GM23248 (cell line): Measurements from ENCODE around the gene CAVIN3. TPM values are rescaled to one million over a fixed set of nuclear protein-coding genes. Genes with fewer than 3 reads are reported as not detected.

Experiments used
- DNase-seq: peaks from one replicate; pipeline ENCODE4 v3.0.0-alpha.2; 2015
- H2AFZ ChIP-seq: fragments of 200-600 bp; sonication (generic); 2 replicates; pipeline ENCODE4 v1.6.1; 2016; ENCODE audit warnings: antibody characterized with exemption
- H3F3A ChIP-seq: fragments of 200-600 bp; sonication (generic); 2 replicates; pipeline ENCODE4 v1.6.1; 2016; ENCODE audit warnings: mild to moderate bottlenecking, antibody characterized with exemption, mixed run types; ENCODE audit not compliant: insufficient read depth
- H3K27ac ChIP-seq: fragments of 200-600 bp; sonication (generic); 2 replicates; pipeline ENCODE4 v1.5.1; 2016; ENCODE audit warnings: mild to moderate bottlenecking
- H3K27me3 ChIP-seq: fragments of 200-600 bp; sonication (generic); replicated peaks from 2 replicates; pipeline ENCODE4 v1.6.1; 2016; ENCODE audit warnings: mild to moderate bottlenecking; ENCODE audit not compliant: insufficient read depth
- H3K36me3 ChIP-seq: fragments of 200-600 bp; sonication (generic); 2 replicates; pipeline ENCODE4 v1.6.1; 2016; ENCODE audit warnings: low read depth, mild to moderate bottlenecking
- H3K4me1 ChIP-seq: fragments of 200-600 bp; sonication (generic); 2 replicates; pipeline ENCODE4 v1.6.1; 2016; ENCODE audit warnings: mild to moderate bottlenecking; ENCODE audit not compliant: insufficient read depth
- H3K4me2 ChIP-seq: fragments of 200-600 bp; sonication (generic); one replicate; pipeline ENCODE4 v1.6.1; 2016; ENCODE audit warnings: mild to moderate bottlenecking; ENCODE audit not compliant: unreplicated experiment
- H3K4me3 ChIP-seq: fragments of 200-600 bp; sonication (generic); 2 replicates; pipeline ENCODE4 v1.5.1; 2016; ENCODE audit warnings: mild to moderate bottlenecking
- H3K79me2 ChIP-seq: fragments of 200-600 bp; sonication (generic); 2 replicates; pipeline ENCODE4 v1.6.1; 2016; ENCODE audit warnings: mild to moderate bottlenecking; ENCODE audit not compliant: insufficient read depth
- H3K9ac ChIP-seq: fragments of 200-600 bp; sonication (generic); 2 replicates; pipeline ENCODE4 v1.6.1; 2016; ENCODE audit warnings: mild to moderate bottlenecking
- H3K9me2 ChIP-seq: fragments of 200-600 bp; sonication (generic); 2 replicates; pipeline ENCODE4 v1.6.1; 2016; ENCODE audit warnings: mixed run types, mild to moderate bottlenecking, moderate library complexity; ENCODE audit not compliant: insufficient read depth
- H3K9me3 ChIP-seq: fragments of 200-600 bp; sonication (generic); one replicate; pipeline ENCODE4 v1.6.1; 2017; ENCODE audit warnings: low read depth
- H4K20me1 ChIP-seq: fragments of 200-600 bp; sonication (generic); 2 replicates; pipeline ENCODE4 v1.6.0; 2016; ENCODE audit not compliant: insufficient read depth
- EZH2 ChIP-seq: fragments of 200-600 bp; sonication (generic); IDR thresholded peaks from 2 replicates; pipeline ENCODE4 v1.6.1; 2018; ENCODE audit warnings: antibody characterized with exemption, mild to moderate bottlenecking; ENCODE audit not compliant: insufficient read depth, poor library complexity, severe bottlenecking
- EZH2phosphoT487 ChIP-seq: fragments of 200-600 bp; sonication (generic); IDR thresholded peaks from 2 replicates; pipeline ENCODE4 v1.6.1; 2018; ENCODE audit warnings: antibody characterized with exemption, moderate library complexity, mild to moderate bottlenecking, low read depth; ENCODE audit not compliant: insufficient read depth
- WGBS, 2 experiments: methylation state at CpG; one replicate each; pipeline ENCODE4 v1.1.6; 2015 to 2017; ENCODE audit warnings: low lambda C conversion rate in 2 of 2, low coverage in 1 of 2; ENCODE audit errors: missing lambda C conversion rate in 2 of 2; 5-methylcytosine and 5-hydroxymethylcytosine counted together
- in situ Hi-C: fragments of 300-500 bp; cut with MboI; formaldehyde crosslinking; loops from 2 replicates; pipeline ENCODE4 v1.15.0; 2020
- polyA plus RNA-seq: library from polyadenylated mRNA; unstranded; fragments of >200 nt; fragmentation: Nextera tagmentation; extraction: Ambion mirVana; gene quantifications from 2 replicates; pipeline ENCODE4 v1.2.1, GENCODE V29; 2016
- total RNA-seq: library from RNA; depleted of rRNA; stranded (reverse); fragments of >200 nt; shearing (Covaris generic); gene quantifications from 2 replicates; pipeline ENCODE4 v1.2.3, GENCODE V29; 2014

Gene CAVIN3
- total and polyA plus RNA-seq, 2 experiments from 2014 or later = 290 to 456 TPM

DNA sequence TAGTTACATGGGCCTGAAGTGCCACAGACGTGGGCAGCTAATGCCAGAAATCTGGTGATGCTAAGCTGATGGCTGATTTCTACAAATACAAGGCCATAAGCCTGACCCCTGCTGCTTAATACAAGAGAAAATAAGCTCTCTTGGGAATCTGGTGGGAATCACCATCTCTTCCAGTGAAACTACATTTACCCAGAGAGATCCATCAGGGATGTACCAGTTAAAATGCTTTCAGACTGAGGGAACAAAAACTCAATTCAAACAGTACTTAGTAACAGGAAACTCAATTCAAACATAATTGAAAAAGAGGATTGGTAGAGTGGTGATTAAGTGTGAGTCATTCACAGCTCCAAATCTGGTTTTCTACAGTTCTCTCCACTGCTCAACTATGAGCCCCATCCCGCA is 1.7 kb upstream of the CAVIN3 start:
- Histone ChIP-seq H3K4me1 (peaks cover 28% of the 10 kb centered on the region), H3K9me2 (no peaks in the 10 kb centered on the region), H3K9me3 (no peaks in the 10 kb centered on the region), H3K36me3 (no peaks in the 10 kb centered on the region), H2AFZ (peak overlapping the region; percentile 78), H3K9ac (peak overlapping the region; percentile 100), H3K27ac (peak overlapping the region; percentile 100), H3F3A (peaks cover 32% of the 10 kb centered on the region), H3K4me3 (peak overlapping the region; percentile 89), H3K4me2 (peak overlapping the region; percentile 93), H3K27me3 (no peaks in the 10 kb centered on the region), H4K20me1 (no peaks in the 10 kb centered on the region), H3K79me2 (peaks cover 24% of the 10 kb centered on the region)
- TF ChIP-seq EZH2 (no peak), EZH2phosphoT487 (no peak)
- peak; percentile 83 for DNase-seq
- 17 to 28% methylated on average over 2 of the region's 2 CpGs for WGBS, 2 experiments
- in situ Hi-C loops = no loop called here

DNA sequence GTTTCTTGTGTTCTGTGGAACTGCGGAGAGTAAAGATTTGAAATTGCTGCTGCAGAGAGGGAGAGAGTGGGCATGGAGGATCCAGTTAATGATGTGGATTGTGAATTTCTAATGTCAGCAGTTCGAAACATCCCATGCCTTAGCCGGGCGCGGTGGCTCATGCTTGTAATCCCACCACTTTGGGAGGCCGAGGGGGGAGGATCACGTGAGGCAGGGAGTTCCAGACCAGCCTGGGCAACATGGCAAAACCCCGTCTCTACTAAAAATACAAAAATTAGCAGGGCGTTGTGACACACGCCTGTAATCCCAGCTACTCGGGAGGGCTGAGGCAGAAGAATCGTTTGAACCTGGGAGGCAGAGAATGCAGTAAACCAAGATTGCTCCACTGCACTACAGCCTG is 1.1 kb upstream of the CAVIN3 start:
- Histone ChIP-seq H3K79me2 (peaks cover 24% of the 10 kb centered on the region), H3K9ac (peak overlapping the region; percentile 100), H4K20me1 (no peaks in the 10 kb centered on the region), H3F3A (peaks cover 37% of the 10 kb centered on the region), H3K27me3 (no peaks in the 10 kb centered on the region), H3K36me3 (no peaks in the 10 kb centered on the region), H2AFZ (peak overlapping the region; percentile 78), H3K9me2 (no peaks in the 10 kb centered on the region), H3K4me2 (peak overlapping the region; percentile 93), H3K4me3 (peak overlapping the region; percentile 89), H3K27ac (peak overlapping the region; percentile 100), H3K9me3 (no peaks in the 10 kb centered on the region), H3K4me1 (peaks cover 28% of the 10 kb centered on the region)
- TF ChIP-seq EZH2 (no peak), EZH2phosphoT487 (no peak)
- in situ Hi-C loops = no loop called here
- 3 to 6% methylated on average over 12 of the region's 12 CpGs for WGBS, 2 experiments
- peak; percentile 48 for DNase-seq

DNA sequence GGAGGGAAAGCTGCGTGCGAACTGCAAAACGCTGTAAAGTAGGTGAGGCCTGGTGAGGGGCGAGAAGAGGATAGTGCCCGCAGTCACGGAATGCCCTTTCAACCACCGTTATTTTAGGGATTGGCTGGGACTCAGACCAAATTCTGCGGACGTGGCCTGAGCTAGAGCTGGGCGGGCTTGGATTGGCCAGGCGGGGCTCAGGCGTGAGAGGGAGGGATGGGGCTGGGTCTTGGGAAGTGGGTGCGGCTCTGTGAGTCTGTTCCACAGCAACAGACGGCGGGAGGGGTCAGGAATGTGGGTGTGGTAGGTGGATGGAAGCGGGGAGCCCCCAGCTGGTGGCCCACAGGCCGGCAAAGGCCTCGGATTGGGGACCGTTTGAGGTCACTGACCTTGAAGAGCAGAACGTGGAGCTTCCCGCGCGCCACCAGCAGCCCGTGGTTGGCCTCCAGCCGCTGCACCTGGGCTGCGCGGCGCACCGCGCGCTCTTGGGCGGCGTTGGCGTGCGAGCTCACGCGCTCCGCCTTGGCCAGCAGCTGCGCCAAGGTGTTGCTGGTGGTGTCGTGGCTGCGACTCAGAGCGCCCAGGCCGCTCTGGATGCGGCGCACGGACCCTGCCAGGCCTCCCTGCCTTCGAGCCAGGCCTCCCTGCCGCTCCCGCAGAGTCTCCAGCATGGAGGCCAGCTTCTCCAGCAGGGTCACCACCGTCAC is 444 bp downstream of the CAVIN3 start:
- WGBS, 2 experiments = 1% methylated on average over 31 to 34 of the region's 50 CpGs
- peak overlapping the region; percentile 68 for H2AFZ ChIP-seq
- H3K9me2 ChIP-seq = no peaks in the 10 kb centered on the region
- H3K79me2 ChIP-seq = peaks cover 24% of the 10 kb centered on the region
- peak overlapping the region; percentile 100 for H3K9ac ChIP-seq
- no peaks in the 10 kb centered on the region for H4K20me1 ChIP-seq
- peaks cover 28% of the 10 kb centered on the region for H3K4me1 ChIP-seq
- in situ Hi-C loops = loop anchor here (10.0 kb wide), 1 partner anchor 65 kb away; the partner anchor contains the start of gene CCKBR
- H3K27ac ChIP-seq = peak overlapping the region; percentile 100
- no peaks in the 10 kb centered on the region for H3K9me3 ChIP-seq
- peak overlapping the region; percentile 89 for H3K4me3 ChIP-seq
- H3F3A ChIP-seq = peaks cover 37% of the 10 kb centered on the region
- TF ChIP-seq EZH2 (no peak), EZH2phosphoT487 (no peak)
- H3K4me2 ChIP-seq = peak overlapping the region; percentile 93
- DNase-seq = peak; percentile 99
- no peaks in the 10 kb centered on the region for H3K27me3 ChIP-seq
- H3K36me3 ChIP-seq = no peaks in the 10 kb centered on the region

DNA sequence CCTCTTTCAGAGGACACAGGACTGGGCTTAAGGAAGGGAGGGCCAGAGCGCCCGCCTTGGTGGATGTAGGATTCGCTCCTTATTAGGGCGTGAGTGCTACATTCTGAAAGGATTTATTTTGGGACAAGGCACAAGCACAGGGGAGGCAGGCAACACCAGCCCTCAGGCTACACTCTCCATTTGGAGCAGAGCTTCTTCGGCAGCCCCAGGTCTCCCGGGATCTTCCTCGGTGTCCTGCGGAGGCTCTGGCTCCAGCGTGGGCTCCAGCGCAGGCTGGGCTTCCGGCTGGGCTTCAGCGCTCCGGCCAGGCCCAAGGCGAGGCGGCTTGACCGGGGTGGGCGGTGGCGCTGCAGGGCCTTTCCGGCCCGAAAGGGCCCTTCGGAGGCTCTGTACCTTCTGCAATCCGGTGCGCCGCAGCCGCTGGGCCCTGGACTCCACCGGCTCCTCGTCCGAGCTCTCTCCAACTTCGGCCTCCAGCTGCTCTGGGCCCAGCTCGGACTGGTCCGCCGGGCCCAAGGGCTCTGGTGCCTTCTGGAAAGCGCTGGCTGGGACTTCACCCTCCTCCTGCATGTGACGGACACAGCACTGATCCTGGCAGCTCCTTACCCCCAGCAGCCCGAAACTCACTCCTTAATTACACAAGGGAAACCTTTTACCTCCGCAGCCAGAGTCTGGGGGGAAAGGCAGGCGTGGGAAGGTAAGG is 1.1 kb downstream of the CAVIN3 start:
- peak; percentile 74 for DNase-seq
- TF ChIP-seq EZH2 (no peak), EZH2phosphoT487 (no peak)
- H3K27ac ChIP-seq = peak overlapping the region; percentile 100
- WGBS, 2 experiments = 1 to 3% methylated on average over 25 to 37 of the region's 37 CpGs
- H3K79me2 ChIP-seq = peaks cover 24% of the 10 kb centered on the region
- peak overlapping the region; percentile 100 for H3K9ac ChIP-seq
- peak overlapping the region; percentile 68 for H2AFZ ChIP-seq
- no peaks in the 10 kb centered on the region for H3K36me3 ChIP-seq
- peaks cover 28% of the 10 kb centered on the region for H3K4me1 ChIP-seq
- no peaks in the 10 kb centered on the region for H3K9me3 ChIP-seq
- peaks cover 37% of the 10 kb centered on the region for H3F3A ChIP-seq
- in situ Hi-C loops = loop anchor here (10.0 kb wide), 1 partner anchor 64 kb away; the partner anchor contains the start of gene CCKBR
- H3K4me3 ChIP-seq = peak overlapping the region; percentile 89
- H3K4me2 ChIP-seq = peak overlapping the region; percentile 93
- no peaks in the 10 kb centered on the region for H3K27me3 ChIP-seq
- no peaks in the 10 kb centered on the region for H4K20me1 ChIP-seq
- no peaks in the 10 kb centered on the region for H3K9me2 ChIP-seq
